ENCODE measurements around the gene GUCD1.

GUCD1 gene

GRCh38 chr22:24501301-24502005 lies 53.5 kb downstream of the GUCD1 start:
- DNase-seq = no peak

GRCh38 chr22:24500277-24500820 lies 54.6 kb downstream of the GUCD1 start:
- DNase-seq = no peak

GRCh38 chr22:24499706-24500276 lies 55.1 kb downstream of the GUCD1 start:
- no peak for DNase-seq

- DNase-seq = no peak
Observed at GRCh38 chr22:24498824-24499223, 56.1 kb downstream of the GUCD1 start.

- DNase-seq = no peak
Observed at GRCh38 chr22:24497841-24498258, 57.1 kb downstream of the GUCD1 start.

- DNase-seq = no peak
Observed at GRCh38 chr22:24496661-24497060, 58.3 kb downstream of the GUCD1 start.

- DNase-seq = no peak
Observed at GRCh38 chr22:24496234-24496633, 58.7 kb downstream of the GUCD1 start.

GRCh38 chr22:24495365-24495675 lies 59.6 kb downstream of the GUCD1 start:
- no peak for DNase-seq

- DNase-seq = no peak
Observed at GRCh38 chr22:24494528-24495364, 60.2 kb downstream of the GUCD1 start, which contains the start of gene UPB1. TSS of gene UPB1 (plus strand) at chr22:24495332. CDS start at chr22:24495404, 72 bp downstream.

- DNase-seq = no peak
Observed at GRCh38 chr22:24494167-24494527, 60.8 kb downstream of the GUCD1 start.

- no peak for DNase-seq
Observed at GRCh38 chr22:24492391-24492790, 62.5 kb downstream of the GUCD1 start.
